ENCODE results near the gene AR.
"Not testable (repeated sequence)": the region's sequence is repeated elsewhere in the genome, so short reads cannot be mapped to it uniquely, and the experiment has no call there.

AR gene

DNA sequence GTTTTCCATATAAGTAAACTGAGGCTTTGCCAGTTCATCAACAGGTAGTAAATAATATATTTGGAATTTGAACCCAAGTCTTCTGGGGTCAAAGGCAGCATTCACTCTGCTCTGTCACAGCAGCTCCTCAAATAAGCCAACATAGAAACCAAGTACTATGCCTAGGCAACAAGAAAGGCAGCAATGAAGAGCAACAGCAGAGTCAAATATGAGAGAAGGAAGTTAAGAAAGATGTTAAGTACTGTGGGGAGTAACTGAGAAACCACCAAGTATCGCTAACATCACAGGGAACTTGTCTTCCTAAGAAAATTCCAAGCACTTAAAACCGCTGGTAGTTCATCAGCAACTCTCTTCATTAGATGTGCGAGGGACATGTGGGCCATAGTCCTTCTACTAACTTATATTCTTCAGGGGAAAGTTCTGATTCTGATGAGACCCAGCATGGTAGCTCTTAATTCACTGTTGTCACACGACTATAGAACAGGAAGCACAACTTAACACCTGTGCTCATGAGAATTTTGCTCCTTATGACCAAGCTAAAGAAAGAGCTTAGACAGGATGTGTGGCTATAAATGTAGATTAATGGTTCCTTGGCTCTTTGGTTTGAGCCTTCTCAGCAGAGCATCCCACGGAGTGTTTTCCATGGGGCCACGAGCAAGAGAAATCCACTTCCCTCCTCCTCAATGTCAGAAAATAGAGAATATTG is 107.8 kb downstream of the AR start:
- DNase-seq = no peak

- DNase-seq = no peak
These were observed 108.7 kb downstream of the AR start for GRCh38 chrX:67652543-67652942.

DNA sequence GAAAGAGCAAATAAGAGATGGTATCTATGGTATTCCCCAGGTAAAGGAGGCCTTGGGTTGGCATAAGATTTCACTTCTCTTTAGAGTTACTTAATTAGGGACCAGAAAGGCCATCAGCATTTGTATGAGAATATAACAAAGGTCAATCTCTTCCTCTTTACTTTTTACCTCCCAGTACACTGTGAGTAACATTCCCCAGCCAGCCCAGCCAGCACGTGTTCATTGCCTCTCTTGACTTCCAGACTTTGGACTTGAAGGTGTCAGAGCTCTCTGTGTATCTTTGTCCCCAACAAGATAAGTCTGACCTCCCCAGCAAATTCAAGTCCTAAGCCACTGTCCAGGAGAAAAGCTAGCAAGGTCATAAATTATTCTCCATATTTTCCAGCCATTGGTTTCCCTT is 110.5 kb downstream of the AR start:
- no peak for DNase-seq

DNA sequence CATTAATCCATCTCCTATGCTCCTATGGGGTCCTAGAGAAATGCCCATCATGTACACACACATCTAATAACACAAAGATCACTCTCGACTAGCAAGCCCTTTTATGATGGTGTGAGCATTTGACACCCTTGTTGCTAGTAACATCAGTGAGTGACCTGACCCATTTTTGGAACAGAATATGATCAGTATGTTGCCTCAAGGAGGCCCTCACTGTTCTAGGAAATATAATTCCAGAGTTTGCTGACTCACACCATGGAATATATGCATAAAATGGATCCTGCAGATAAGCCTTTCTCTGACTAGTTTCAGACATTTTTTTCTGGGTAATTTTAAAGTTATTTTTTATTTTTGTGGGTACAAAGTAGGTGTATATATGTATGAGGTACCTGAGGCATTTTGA is 121.8 kb downstream of the AR start:
- no peak for DNase-seq

DNA sequence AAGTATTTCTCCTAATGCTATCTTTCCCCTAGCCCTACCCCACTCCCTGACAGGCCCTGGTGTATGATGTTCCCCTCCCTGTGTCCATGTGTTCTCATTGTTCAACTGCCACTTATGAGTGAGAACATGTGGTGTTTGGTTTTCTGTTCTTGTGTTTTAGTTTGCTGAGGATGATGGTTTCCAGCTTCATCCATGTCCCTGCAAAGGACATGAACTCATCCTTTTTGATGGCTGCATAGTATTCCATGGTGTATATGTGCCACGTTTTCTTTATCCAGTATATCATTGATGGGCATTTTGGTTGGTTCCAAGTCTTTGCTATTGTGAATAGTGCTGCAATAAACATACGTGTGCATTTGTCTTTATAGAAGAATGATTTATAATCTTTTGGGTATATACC is 126.9 kb downstream of the AR start:
- not testable (repeated sequence) for DNase-seq

DNA sequence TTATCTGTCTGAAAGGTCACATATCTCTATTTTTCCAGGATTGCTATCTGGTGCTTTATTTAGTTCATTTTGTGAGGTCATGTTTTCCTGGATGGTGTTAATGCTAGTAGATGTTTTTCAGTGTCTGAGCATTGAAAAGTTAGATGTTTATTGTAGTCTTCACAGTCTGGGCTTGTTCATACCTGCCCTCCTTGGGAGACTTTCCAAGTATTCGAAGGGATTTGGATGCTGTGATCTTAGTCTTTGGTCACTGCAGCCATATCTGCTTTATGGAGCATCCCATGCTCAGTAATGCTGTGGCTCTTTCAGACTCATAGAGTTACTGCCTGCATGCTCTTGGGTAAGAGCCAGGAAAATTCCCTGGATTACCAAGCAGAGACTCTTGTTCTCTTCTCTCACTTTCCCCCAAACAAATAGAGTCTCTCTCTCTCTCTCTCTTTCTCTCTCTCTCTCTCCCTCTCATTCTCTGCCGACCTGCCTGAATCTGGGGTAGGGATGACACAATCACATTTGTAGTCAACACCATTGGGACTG is 130.0 kb downstream of the AR start:
- DNase-seq = no peak

DNA sequence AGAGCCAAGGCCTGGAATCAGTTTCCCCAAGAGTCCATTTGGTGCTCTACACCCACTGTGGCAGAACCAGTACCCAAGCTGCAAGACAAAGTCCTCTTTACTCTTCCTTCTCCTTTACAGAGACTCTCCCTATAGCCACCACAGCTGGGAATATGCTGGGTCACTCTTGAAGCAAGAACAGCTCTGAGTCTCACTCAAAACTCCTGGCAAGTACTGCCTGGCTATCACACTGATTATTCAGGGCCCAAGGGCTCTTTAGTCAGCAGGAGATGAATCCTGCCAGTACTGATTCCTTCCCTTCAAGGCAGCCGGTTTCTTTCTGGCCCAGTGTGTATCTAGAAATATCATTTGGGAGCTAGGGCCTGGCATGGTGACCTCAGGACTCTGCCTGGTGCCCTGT is 130.9 kb downstream of the AR start:
- DNase-seq = no peak

GRCh38 chrX:67684136-67684535 is 140.3 kb downstream of the AR start:
- DNase-seq = no peak

DNA sequence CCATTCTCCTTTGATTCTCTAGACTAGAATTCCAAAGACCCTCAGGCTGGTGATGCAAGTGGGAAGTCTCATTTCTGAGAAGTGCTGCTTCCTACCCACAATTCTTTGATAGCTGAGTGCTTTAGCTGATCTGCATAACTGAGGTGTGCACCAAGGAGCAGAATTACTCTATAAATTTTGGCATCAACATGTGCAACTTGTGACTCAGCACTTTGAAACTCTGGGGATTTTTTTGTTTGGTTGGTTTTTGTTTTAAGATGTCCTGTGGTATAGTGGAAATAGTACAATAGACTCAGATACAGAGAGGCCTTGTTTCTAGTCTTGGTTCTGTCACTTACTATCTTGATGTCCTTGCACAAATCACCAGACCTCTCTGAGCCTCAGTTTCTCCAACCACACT is 148.4 kb downstream of the AR start:
- DNase-seq = no peak

DNA sequence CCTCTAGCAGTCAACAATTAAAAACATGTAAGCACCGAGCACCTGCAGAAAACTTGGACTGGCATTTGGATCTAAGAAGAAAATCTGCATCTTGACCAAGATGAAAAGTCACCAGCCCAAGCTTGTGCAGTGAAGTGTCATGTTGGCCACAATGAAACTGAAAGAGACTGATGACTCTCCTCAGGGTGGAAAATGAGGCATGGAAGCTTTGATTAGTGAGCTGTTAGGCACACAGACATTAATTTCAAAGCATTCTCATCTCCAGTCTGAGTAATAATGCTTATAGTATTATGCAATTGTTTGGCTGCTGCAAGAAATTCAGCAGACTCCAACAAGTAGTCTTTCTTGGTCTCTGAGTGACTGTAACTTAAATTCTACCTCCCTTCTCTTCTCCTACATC is 150.1 kb downstream of the AR start:
- no peak for DNase-seq

GRCh38 chrX:67697452-67697851 is 153.6 kb downstream of the AR start:
- DNase-seq = no peak

GRCh38 chrX:67700602-67701001 is 156.8 kb downstream of the AR start:
- DNase-seq = no peak

GRCh38 chrX:67714004-67714403 is 170.2 kb downstream of the AR start:
- no peak for DNase-seq

GRCh38 chrX:67717571-67717970 is 173.8 kb downstream of the AR start:
- no peak for DNase-seq

DNA sequence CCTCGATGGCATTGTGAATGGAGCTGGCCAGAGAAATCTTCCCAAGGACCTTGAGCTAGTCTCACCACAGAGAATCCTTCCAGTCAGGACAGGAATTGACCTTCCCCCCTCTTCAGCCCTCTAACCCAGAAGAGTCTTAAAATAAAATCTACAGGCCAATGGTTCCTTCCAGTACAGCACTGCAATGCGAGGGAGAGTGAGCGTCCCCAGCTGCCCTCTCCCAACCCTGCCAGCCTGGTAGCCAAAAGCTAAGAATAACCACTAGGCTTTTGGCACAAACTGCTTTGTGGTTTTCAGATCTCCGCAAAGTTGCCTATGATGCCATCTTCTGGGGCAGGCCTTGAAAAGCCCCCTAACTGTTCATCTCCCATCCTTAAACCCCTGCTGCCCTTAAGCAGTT is 175.1 kb downstream of the AR start:
- no peak for DNase-seq

DNA sequence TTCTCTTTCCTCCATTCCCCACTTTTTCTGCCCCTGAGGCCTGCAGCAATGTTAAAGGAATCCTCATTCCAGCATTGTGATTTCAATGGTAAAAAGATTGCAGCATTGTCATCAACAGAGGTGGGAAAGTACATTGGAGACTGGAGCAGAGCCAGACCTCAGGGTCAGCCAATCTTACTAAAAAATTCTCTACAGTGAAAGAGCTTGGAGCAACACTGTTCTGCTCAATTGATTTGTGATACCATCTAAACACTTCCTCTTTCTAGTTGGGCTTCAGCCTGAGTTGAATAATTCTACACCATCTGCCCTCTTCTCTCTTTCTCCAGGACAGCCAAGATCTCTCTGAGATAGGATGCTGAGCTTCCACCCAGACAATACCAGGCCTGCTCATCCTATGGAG is 176.5 kb downstream of the AR start:
- no peak for DNase-seq

DNA sequence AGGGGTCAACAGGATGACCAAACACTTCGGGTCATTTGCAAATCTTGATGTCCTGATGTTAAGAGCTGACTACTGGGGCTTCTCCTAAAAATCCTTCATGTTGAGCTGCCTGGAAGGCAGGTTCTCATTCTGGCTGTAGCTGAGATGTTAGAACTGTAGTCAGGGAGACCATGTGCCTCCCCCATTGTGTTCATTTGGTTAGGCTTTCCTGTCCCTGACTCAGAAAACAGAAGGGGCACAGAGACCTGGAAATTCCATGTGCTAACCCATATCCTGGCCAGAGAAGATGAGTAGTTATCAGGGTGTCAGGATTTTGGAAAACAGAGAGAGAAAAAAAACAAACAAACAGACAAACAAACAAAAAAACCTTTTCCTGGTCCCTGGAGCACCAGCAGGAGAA is 177.5 kb downstream of the AR start:
- no peak for DNase-seq

DNA sequence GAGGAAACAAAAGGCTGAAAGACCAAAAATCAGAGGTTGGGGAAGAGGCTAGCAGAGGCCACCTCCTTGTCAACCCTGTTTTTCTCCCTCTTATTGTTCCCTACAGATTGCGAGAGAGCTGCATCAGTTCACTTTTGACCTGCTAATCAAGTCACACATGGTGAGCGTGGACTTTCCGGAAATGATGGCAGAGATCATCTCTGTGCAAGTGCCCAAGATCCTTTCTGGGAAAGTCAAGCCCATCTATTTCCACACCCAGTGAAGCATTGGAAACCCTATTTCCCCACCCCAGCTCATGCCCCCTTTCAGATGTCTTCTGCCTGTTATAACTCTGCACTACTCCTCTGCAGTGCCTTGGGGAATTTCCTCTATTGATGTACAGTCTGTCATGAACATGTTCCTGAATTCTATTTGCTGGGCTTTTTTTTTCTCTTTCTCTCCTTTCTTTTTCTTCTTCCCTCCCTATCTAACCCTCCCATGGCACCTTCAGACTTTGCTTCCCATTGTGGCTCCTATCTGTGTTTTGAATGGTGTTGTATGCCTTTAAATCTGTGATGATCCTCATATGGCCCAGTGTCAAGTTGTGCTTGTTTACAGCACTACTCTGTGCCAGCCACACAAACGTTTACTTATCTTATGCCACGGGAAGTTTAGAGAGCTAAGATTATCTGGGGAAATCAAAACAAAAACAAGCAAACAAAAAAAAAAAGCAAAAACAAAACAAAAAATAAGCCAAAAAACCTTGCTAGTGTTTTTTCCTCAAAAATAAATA is 179.9 kb downstream of the AR start:
- DNase-seq = no peak

DNA sequence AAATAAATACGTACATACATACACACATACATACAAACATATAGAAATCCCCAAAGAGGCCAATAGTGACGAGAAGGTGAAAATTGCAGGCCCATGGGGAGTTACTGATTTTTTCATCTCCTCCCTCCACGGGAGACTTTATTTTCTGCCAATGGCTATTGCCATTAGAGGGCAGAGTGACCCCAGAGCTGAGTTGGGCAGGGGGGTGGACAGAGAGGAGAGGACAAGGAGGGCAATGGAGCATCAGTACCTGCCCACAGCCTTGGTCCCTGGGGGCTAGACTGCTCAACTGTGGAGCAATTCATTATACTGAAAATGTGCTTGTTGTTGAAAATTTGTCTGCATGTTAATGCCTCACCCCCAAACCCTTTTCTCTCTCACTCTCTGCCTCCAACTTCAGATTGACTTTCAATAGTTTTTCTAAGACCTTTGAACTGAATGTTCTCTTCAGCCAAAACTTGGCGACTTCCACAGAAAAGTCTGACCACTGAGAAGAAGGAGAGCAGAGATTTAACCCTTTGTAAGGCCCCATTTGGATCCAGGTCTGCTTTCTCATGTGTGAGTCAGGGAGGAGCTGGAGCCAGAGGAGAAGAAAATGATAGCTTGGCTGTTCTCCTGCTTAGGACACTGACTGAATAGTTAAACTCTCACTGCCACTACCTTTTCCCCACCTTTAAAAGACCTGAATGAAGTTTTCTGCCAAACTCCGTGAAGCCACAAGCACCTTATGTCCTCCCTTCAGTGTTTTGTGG is 180.7 kb downstream of the AR start:
- DNase-seq = peak; percentile 21

- DNase-seq = no peak
These were observed 181.7 kb downstream of the AR start for GRCh38 chrX:67725471-67725870.

- no peak for DNase-seq
These were observed 182.2 kb downstream of the AR start for GRCh38 chrX:67726018-67726417.

DNA sequence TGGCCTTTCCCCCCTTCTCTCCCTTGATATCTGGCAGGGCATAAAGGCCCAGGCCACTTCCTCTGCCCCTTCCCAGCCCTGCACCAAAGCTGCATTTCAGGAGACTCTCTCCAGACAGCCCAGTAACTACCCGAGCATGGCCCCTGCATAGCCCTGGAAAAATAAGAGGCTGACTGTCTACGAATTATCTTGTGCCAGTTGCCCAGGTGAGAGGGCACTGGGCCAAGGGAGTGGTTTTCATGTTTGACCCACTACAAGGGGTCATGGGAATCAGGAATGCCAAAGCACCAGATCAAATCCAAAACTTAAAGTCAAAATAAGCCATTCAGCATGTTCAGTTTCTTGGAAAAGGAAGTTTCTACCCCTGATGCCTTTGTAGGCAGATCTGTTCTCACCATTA is 183.8 kb downstream of the AR start:
- DNase-seq = no peak

GRCh38 chrX:67730296-67730695 is 186.5 kb downstream of the AR start:
- no peak for DNase-seq

DNA sequence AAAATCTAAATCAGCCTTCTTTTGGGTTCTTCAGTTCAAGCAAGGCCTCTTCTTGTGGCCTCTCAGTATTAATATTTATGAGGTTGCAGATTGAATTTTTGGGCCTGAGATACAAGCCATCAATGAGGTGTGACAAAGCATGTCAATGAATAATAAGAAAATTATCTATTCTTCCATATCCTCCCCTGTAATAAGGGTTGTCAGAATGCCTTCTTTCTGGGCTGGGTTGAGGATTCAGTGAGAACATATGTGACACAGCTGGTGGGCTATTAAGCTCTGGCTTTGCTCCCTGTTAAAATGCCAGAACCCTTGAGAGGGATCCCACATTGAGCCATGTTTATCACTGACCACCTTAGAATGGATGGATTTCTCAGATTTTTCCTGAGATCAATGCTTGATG is 187.2 kb downstream of the AR start:
- DNase-seq = no peak

All from midbrain (tissue), 1 donor.